HEK293 (cell line): ENCODE measurements around the gene DOK1.

Experiments
- CTCF ChIP-seq: fragments of 450-650 bp; formaldehyde crosslinking; IDR thresholded peaks from 2 replicates; pipeline ENCODE4 v1.5.1; 2016; ENCODE audit warnings: missing biosample characterization, missing genetic modification characterization
- GLIS2 ChIP-seq: fragments of 450-650 bp; formaldehyde crosslinking; IDR thresholded peaks from 2 replicates; pipeline ENCODE4 v1.5.1; 2016; ENCODE audit warnings: missing biosample characterization, missing genetic modification characterization
- HOXA7 ChIP-seq: sonication (generic); formaldehyde crosslinking; IDR thresholded peaks from 2 replicates; pipeline ENCODE4 v1.8.1; 2022; ENCODE audit warnings: missing genetic modification reagents, borderline replicate concordance
- MZF1 ChIP-seq: fragments of 450-650 bp; formaldehyde crosslinking; IDR thresholded peaks from 2 replicates; pipeline ENCODE4 v1.5.1; 2017; ENCODE audit warnings: missing biosample characterization, missing genetic modification characterization, borderline replicate concordance
- REST ChIP-seq: fragments of 450-650 bp; formaldehyde crosslinking; IDR thresholded peaks from 2 replicates; pipeline ENCODE4 v1.5.1; 2016; ENCODE audit warnings: missing biosample characterization, missing genetic modification characterization
- ZNF157 ChIP-seq: fragments of 450-650 bp; formaldehyde crosslinking; IDR thresholded peaks from 2 replicates; pipeline ENCODE4 v1.5.1; 2016; ENCODE audit warnings: missing biosample characterization, missing genetic modification characterization
- ZNF169 ChIP-seq: fragments of 450-650 bp; formaldehyde crosslinking; IDR thresholded peaks from 2 replicates; pipeline ENCODE4 v1.5.1; 2016; ENCODE audit warnings: missing biosample characterization, missing genetic modification characterization
- ZNF223 ChIP-seq: fragments of 450-650 bp; formaldehyde crosslinking; IDR thresholded peaks from 2 replicates; pipeline ENCODE4 v1.5.1; 2016; ENCODE audit warnings: missing biosample characterization, missing genetic modification characterization
- ZNF23 ChIP-seq: fragments of 450-650 bp; formaldehyde crosslinking; IDR thresholded peaks from 2 replicates; pipeline ENCODE4 v1.5.1; 2016; ENCODE audit warnings: missing biosample characterization, missing genetic modification characterization, borderline replicate concordance
- ZNF274 ChIP-seq, 2 experiments: fragments of 200-500 bp in 1 of 2; fragments of 450-650 bp in 1 of 2; sonication (Bioruptor generic) in 1 of 2; formaldehyde crosslinking in 1 of 2; IDR thresholded peaks; 2 replicates each; pipeline versions ENCODE4 v1.5.1 to v1.6.1; 2014 to 2016; ENCODE audit warnings: borderline replicate concordance in 1 of 2, inconsistent platforms in 1 of 2, low read length in 1 of 2, missing biosample characterization in 1 of 2, missing genetic modification characterization in 1 of 2
- ZNF341 ChIP-seq: fragments of 450-650 bp; formaldehyde crosslinking; IDR thresholded peaks from 2 replicates; pipeline ENCODE4; 2016; ENCODE audit warnings: low read depth, missing biosample characterization, missing genetic modification characterization
- TF ChIP-seq, protein P1 (sequence below): sonication (generic); formaldehyde crosslinking; IDR thresholded peaks from 2 replicates; pipeline ENCODE4 v1.8.1; 2022; ENCODE audit warnings: mild to moderate bottlenecking, moderate library complexity, missing genetic modification reagents

DNA sequence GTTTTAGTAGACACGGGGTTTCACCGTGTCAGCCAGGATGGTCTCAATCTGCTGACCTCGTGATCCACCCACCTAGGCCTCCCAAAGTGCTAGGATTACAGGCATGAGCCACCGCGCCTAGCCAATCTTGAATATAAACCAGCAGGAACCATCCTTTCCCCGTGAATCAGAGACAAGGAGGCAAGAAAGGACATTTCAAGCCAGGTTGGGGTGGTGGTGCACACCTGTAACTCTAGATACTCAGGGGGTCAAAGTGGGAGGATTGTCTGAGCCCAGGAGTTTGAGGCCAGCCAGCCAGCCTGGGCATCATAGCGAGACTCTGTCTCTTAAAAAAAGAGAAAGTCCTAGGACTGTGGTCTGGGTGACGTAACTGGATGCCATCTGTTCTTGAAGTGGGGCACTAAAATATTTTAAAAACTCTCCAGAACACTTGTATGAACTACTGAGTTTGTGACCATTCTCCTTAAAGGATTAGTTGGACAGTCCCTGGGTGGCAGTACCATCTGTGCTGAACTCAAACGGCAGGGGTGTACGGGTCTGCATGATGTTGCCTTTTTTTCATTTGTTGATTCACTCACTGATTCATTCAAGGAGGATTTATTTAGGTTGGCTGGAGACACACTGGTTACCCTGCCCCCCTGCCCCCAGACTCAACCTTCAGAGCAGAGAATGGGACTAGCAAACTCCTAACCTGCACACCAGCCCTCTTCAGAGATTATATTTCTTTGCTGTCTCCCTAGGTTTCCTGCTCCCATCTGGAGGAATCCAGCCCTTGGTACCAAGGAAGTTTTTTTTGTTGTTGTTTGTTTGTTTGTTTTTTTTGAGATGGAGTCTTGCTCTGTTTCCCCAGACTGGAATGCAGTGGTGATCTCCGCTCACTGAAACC, 43.2 kb upstream of the DOK1 start:
- TF ChIP-seq MZF1 (no peak), ZNF274 (IDR thresholded peaks at IDR 0.05; ENCODE audit: low read length) (no peak), ZNF274 (tag by site-specific recombination; IDR thresholded peaks at IDR 0.05; ENCODE audit: borderline replicate concordance) (no peak), REST (tag by site-specific recombination) (no peak), ZNF341 (no peak), CTCF (tag by site-specific recombination) (no peak), GLIS2 (tag by site-specific recombination) (no peak), ZNF157 (tag by site-specific recombination) (no peak), ZNF23 (no peak), ZNF223 (no peak), HOXA7 (CRISPR knock-in tag) (no peak), ZNF169 (tag by site-specific recombination) (no peak)
- TF ChIP-seq, protein P1, sequence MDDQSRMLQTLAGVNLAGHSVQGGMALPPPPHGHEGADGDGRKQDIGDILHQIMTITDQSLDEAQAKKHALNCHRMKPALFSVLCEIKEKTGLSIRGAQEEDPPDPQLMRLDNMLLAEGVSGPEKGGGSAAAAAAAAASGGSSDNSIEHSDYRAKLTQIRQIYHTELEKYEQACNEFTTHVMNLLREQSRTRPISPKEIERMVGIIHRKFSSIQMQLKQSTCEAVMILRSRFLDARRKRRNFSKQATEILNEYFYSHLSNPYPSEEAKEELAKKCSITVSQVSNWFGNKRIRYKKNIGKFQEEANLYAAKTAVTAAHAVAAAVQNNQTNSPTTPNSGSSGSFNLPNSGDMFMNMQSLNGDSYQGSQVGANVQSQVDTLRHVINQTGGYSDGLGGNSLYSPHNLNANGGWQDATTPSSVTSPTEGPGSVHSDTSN (CRISPR knock-in tag) = no peak
